Smooth muscle cell (in vitro differentiated cells): ENCODE measurements around the gene FNDC3B. TPM values are rescaled to one million over a fixed set of nuclear protein-coding genes. Genes with fewer than 3 reads are reported as not detected.

ENCODE experiments used
- DNase-seq: peaks from one replicate; lab custom pipeline; 2025; ENCODE audit not compliant: unreplicated experiment; lab: John Stamatoyannopoulos, UW
- H2AFZ ChIP-seq: fragments of 200-600 bp; sonication (generic); 2 replicates; pipeline ENCODE4 v1.6.0; 2016; ENCODE audit warnings: antibody characterized with exemption, low read depth, mild to moderate bottlenecking
- H3F3A ChIP-seq: fragments of 200-600 bp; sonication (generic); 2 replicates; pipeline ENCODE4 v1.6.0; 2017; ENCODE audit warnings: antibody characterized with exemption, low read depth
- H3K27ac ChIP-seq: fragments of 200-600 bp; sonication (generic); 2 replicates; pipeline ENCODE4 v1.5.1; 2016; ENCODE audit warnings: low read depth, mild to moderate bottlenecking
- H3K27me3 ChIP-seq: fragments of 200-600 bp; sonication (generic); 2 replicates; pipeline ENCODE4 v1.6.1; 2016; ENCODE audit warnings: low read depth, mild to moderate bottlenecking
- H3K36me3 ChIP-seq: fragments of 200-600 bp; sonication (generic); 2 replicates; pipeline ENCODE4 v1.5.1; 2016; ENCODE audit warnings: low read depth
- H3K4me1 ChIP-seq: fragments of 200-600 bp; sonication (generic); 2 replicates; pipeline ENCODE4 v1.5.1; 2016; ENCODE audit warnings: low read depth
- H3K4me2 ChIP-seq: fragments of 200-600 bp; sonication (generic); 2 replicates; pipeline ENCODE4 v1.6.0; 2016; ENCODE audit warnings: mild to moderate bottlenecking
- H3K4me3 ChIP-seq: fragments of 200-600 bp; sonication (generic); 2 replicates; pipeline ENCODE4 v1.5.1; 2016; ENCODE audit warnings: mild to moderate bottlenecking
- H3K79me2 ChIP-seq: fragments of 200-600 bp; sonication (generic); 2 replicates; pipeline ENCODE4 v1.6.0; 2016; ENCODE audit warnings: low read depth, mild to moderate bottlenecking
- H3K9ac ChIP-seq: fragments of 200-600 bp; sonication (generic); 2 replicates; pipeline ENCODE4 v1.6.0; 2016; ENCODE audit warnings: low read depth
- H3K9me3 ChIP-seq: fragments of 200-600 bp; sonication (generic); replicated peaks from 2 replicates; pipeline ENCODE4 v1.5.1; 2016; ENCODE audit warnings: low read depth
- H4K20me1 ChIP-seq: fragments of 200-600 bp; sonication (generic); 2 replicates; pipeline ENCODE4 v1.6.0; 2016; ENCODE audit warnings: low read depth
- CTCF ChIP-seq: fragments of 200-600 bp; sonication (generic); IDR thresholded peaks from 2 replicates; pipeline ENCODE4 v1.5.1; 2017; ENCODE audit warnings: borderline replicate concordance, mild to moderate bottlenecking, antibody characterized with exemption; ENCODE audit not compliant: insufficient read depth, poor library complexity, severe bottlenecking
- WGBS: methylation state at CpG from one replicate; pipeline ENCODE4 v1.1.7; 2016; ENCODE audit warnings: low lambda C conversion rate; 5-methylcytosine and 5-hydroxymethylcytosine counted together
- polyA plus RNA-seq: library from polyadenylated mRNA; unstranded; fragments of >200 nt; fragmentation: Nextera tagmentation; extraction: Ambion mirVana; gene quantifications from 2 replicates; pipeline ENCODE4 v1.2.1, GENCODE V29; 2016
- total RNA-seq: library from RNA; depleted of rRNA; stranded (reverse); fragments of >200 nt; gene quantifications from 2 replicates; pipeline ENCODE4 v1.2.3, GENCODE V29; 2014

Gene FNDC3B
- total and polyA plus RNA-seq, 2 experiments from 2014 or later: 149 to 294 TPM

GRCh38 chr3:172137287-172138192 is 98.2 kb downstream of the FNDC3B start:
- H3K27me3 ChIP-seq: no peaks in the 10 kb centered on the region
- H3F3A ChIP-seq: peaks cover 74% of the 10 kb centered on the region
- H3K4me2 ChIP-seq: peak overlapping the region; percentile 78
- H3K4me1 ChIP-seq: peaks cover 77% of the 10 kb centered on the region
- H3K79me2 ChIP-seq: peaks cover 93% of the 10 kb centered on the region
- no peak overlapping the region for H3K4me3 ChIP-seq
- peak overlapping the region; percentile 83 for H3K9ac ChIP-seq
- no peak overlapping the region for H2AFZ ChIP-seq
- peaks cover 99% of the 10 kb centered on the region for H4K20me1 ChIP-seq
- no peak for DNase-seq
- peak overlapping the region; percentile 99 for H3K27ac ChIP-seq
- 32% methylated on average over 2 of the region's 2 CpGs for WGBS
- H3K9me3 ChIP-seq: no peaks in the 10 kb centered on the region
- no peaks in the 10 kb centered on the region for H3K36me3 ChIP-seq
- TF ChIP-seq CTCF: no peak

- Histone ChIP-seq H3K36me3 (no peaks in the 10 kb centered on the region), H3K27ac (peak overlapping the region; percentile 99), H3K9ac (peak overlapping the region; percentile 83), H3K79me2 (peaks cover 93% of the 10 kb centered on the region), H4K20me1 (peaks cover 99% of the 10 kb centered on the region), H3K4me3 (no peak overlapping the region), H3K9me3 (no peaks in the 10 kb centered on the region), H3K4me1 (peaks cover 83% of the 10 kb centered on the region), H2AFZ (no peak overlapping the region), H3K4me2 (peak overlapping the region; percentile 78), H3F3A (peaks cover 74% of the 10 kb centered on the region), H3K27me3 (no peaks in the 10 kb centered on the region)
- DNase-seq: no peak
- WGBS: 25% methylated on average over 3 of the region's 3 CpGs
- TF ChIP-seq CTCF: no peak
These were observed 98.8 kb downstream of the FNDC3B start for GRCh38 chr3:172138193-172138537.

GRCh38 chr3:172138792-172139507 is 99.6 kb downstream of the FNDC3B start:
- H4K20me1 ChIP-seq: peaks cover 97% of the 10 kb centered on the region
- 10% methylated on average over 6 of the region's 6 CpGs for WGBS
- no peak for TF ChIP-seq CTCF
- H3K27ac ChIP-seq: peak overlapping the region; percentile 99
- peak overlapping the region; percentile 78 for H3K4me2 ChIP-seq
- no peak overlapping the region for H3K4me3 ChIP-seq
- no peaks in the 10 kb centered on the region for H3K27me3 ChIP-seq
- H3K79me2 ChIP-seq: peaks cover 93% of the 10 kb centered on the region
- H3K9me3 ChIP-seq: no peaks in the 10 kb centered on the region
- DNase-seq: no peak
- no peak overlapping the region for H2AFZ ChIP-seq
- H3K9ac ChIP-seq: peak overlapping the region; percentile 83
- H3F3A ChIP-seq: peaks cover 71% of the 10 kb centered on the region
- H3K4me1 ChIP-seq: peaks cover 85% of the 10 kb centered on the region
- H3K36me3 ChIP-seq: no peaks in the 10 kb centered on the region
